K562 (cell line): Measurements from ENCODE around the gene BCL3. TPM values are rescaled to one million over a fixed set of nuclear protein-coding genes. Genes with fewer than 3 reads are reported as not detected.
A peak's percentile ranks its signal among the peaks of the same experiment; 100 is the strongest.

Experiments used
- ATAC-seq: fragments of 200-7000 bp; cut with Tn5 transposase; 3 replicates; pipeline ENCODE4 v1.9.1; 2020; ENCODE audit warnings: moderate library complexity
- BruUV-seq: library from RNA; stranded (reverse); fragments of 400-500 nt; replicated peaks from 2 replicates; lab custom pipeline; 2021; lab: Mats Ljungman, UMichigan
- CTCF ChIA-PET: fragments of 300-600 bp; formaldehyde crosslinking; extraction: SDS; loops from one replicate; lab custom pipeline; 2021; ENCODE audit warnings: low intra/inter-chr PET ratio; lab: Yijun Ruan, JAX
- POLR2A ChIA-PET: fragments of 300-600, 350-650 bp; sonication (Branson Sonifier 250); formaldehyde crosslinking; extraction: SDS; loops from one replicate; lab custom pipeline; 2021; ENCODE audit warnings: antibody characterized with exemption, inconsistent platforms; lab: Yijun Ruan, JAX
- DNase-seq, 4 experiments: peaks; one replicate each; pipeline versions ENCODE4 v3.0.0 to v3.0.0-alpha.2; 2011 to 2018; ENCODE audit warnings: low spot score in 3 of 4, mixed read lengths in 3 of 4; ENCODE audit errors: extremely low read depth in 1 of 4
- FAIRE-seq: peaks from 2 replicates; lab custom pipeline; 2011; peaks lifted over from hg19 to GRCh38; lab: Jason Lieb, UNC
- H2AFZ ChIP-seq: 2 replicates; pipeline ENCODE4 v1.6.0; 2011; ENCODE audit warnings: low read depth, low read length, control low read depth, inconsistent platforms
- H3K27ac ChIP-seq: fragments of 200-600 bp; 3 replicates; pipeline ENCODE4 v1.8.0; 2011; ENCODE audit warnings: low read depth, mild to moderate bottlenecking, control low read depth, inconsistent platforms, low read length, moderate library complexity, mixed read lengths; ENCODE audit errors: extremely low read depth
- H3K27me3 ChIP-seq, 2 experiments: fragments of 300-600 bp in 1 of 2; 2 replicates in 1 of 2; 3 replicates in 1 of 2; pipeline versions ENCODE4 v1.6.0 to v1.8.0; 2011; ENCODE audit warnings: inconsistent platforms in 2 of 2, low read length in 2 of 2, mild to moderate bottlenecking in 1 of 2, mixed read lengths in 1 of 2, moderate library complexity in 1 of 2; ENCODE audit not compliant: control insufficient read depth in 2 of 2, insufficient read depth in 2 of 2
- H3K36me3 ChIP-seq: fragments of 300-600 bp; 3 replicates; pipeline ENCODE4 v1.8.0; 2011; ENCODE audit warnings: mild to moderate bottlenecking, low read length, inconsistent platforms; ENCODE audit not compliant: control insufficient read depth, insufficient read depth
- H3K4me1 ChIP-seq, 2 experiments: fragments of 200-600 bp in 1 of 2; replicated peaks in 1 of 2; 2 replicates in 1 of 2; 3 replicates in 1 of 2; pipeline versions ENCODE4 v1.5.1 to v1.8.0; 2011; ENCODE audit warnings: inconsistent platforms in 2 of 2, low read length in 2 of 2, mild to moderate bottlenecking in 1 of 2, mixed read lengths in 1 of 2, moderate library complexity in 1 of 2; ENCODE audit not compliant: control insufficient read depth in 2 of 2, insufficient read depth in 2 of 2
- H3K4me2 ChIP-seq: 2 replicates; pipeline ENCODE4 v1.6.1; 2011; ENCODE audit warnings: low read length, control low read depth, inconsistent platforms, mixed read lengths; ENCODE audit not compliant: insufficient read depth
- H3K4me3 ChIP-seq: fragments of 200-600 bp; sonication (generic), shearing (Covaris generic); 2 replicates; pipeline ENCODE4 v1.5.1; 2016; ENCODE audit warnings: control low read depth, inconsistent platforms
- H3K79me2 ChIP-seq: fragments of 200-600 bp; 3 replicates; pipeline ENCODE4 v1.8.0; 2011; ENCODE audit warnings: low read length, inconsistent platforms; ENCODE audit not compliant: control insufficient read depth, insufficient read depth
- H3K9ac ChIP-seq, 2 experiments: 2 replicates each; pipeline versions ENCODE4 v1.6.0 to v1.6.1; 2011; ENCODE audit warnings: low read depth in 2 of 2, low read length in 2 of 2, control low read depth in 1 of 2, inconsistent platforms in 1 of 2, mild to moderate bottlenecking in 1 of 2, mixed read lengths in 1 of 2; ENCODE audit not compliant: insufficient read depth in 1 of 2
- H3K9me1 ChIP-seq: one replicate; pipeline ENCODE4 v1.6.0; 2011; ENCODE audit warnings: inconsistent platforms, mild to moderate bottlenecking, low read length, moderate library complexity; ENCODE audit not compliant: control insufficient read depth, insufficient read depth
- H3K9me3 ChIP-seq: replicated peaks from 2 replicates; pipeline ENCODE4 v1.5.1; 2011; ENCODE audit warnings: low read depth, low read length, inconsistent platforms; ENCODE audit not compliant: control insufficient read depth, insufficient read depth
- H4K20me1 ChIP-seq: replicated peaks from 2 replicates; pipeline ENCODE4 v1.6.1; 2011; ENCODE audit warnings: low read length, inconsistent platforms, mixed read lengths; ENCODE audit not compliant: control insufficient read depth, insufficient read depth
- GATAD2B ChIP-seq: fragments of 450-650 bp; IDR thresholded peaks from 2 replicates; pipeline ENCODE4 v1.6.1; 2017; ENCODE audit warnings: mild to moderate bottlenecking, borderline replicate concordance
- L3MBTL2 ChIP-seq: fragments of 450-650 bp; IDR thresholded peaks from 2 replicates; pipeline ENCODE4 v1.6.1; 2016; ENCODE audit warnings: mild to moderate bottlenecking, moderate library complexity
- MXI1 ChIP-seq: IDR thresholded peaks from 2 replicates; pipeline ENCODE4 v1.6.1; 2011; ENCODE audit warnings: low read depth, mild to moderate bottlenecking, improper control_type of control experiment, low read length
- NRF1 ChIP-seq, 2 experiments: fragments of 450-650 bp; IDR thresholded peaks in 1 of 2; conservative IDR thresholded peaks in 1 of 2; 2 replicates each; pipeline ENCODE4 v1.6.1; 2014; ENCODE audit warnings: mild to moderate bottlenecking in 2 of 2
- SMARCA4 ChIP-seq: fragments of 450-650 bp; IDR thresholded peaks from 2 replicates; pipeline ENCODE4 v1.6.1; 2016
- SOX6 ChIP-seq: fragments of 450-650 bp; IDR thresholded peaks from 2 replicates; pipeline ENCODE4 v1.6.1; 2014; ENCODE audit warnings: mild to moderate bottlenecking
- ZFP36 ChIP-seq: fragments of 150-350 bp; IDR thresholded peaks from 2 replicates; pipeline ENCODE4 v1.6.1; 2018; ENCODE audit warnings: low read length, low read depth; ENCODE audit not compliant: partially characterized antibody
- WGBS: fragments of 100-300 bp; shearing (Covaris generic); methylation state at CpG from one replicate; pipeline ENCODE4 v1.1.6; 2016; ENCODE audit warnings: low coverage, mixed read lengths; ENCODE audit not compliant: insufficient coverage; ENCODE audit errors: missing lambda C conversion rate; 5-methylcytosine and 5-hydroxymethylcytosine counted together
- in situ Hi-C: fragments of 300-500 bp; cut with MboI; formaldehyde crosslinking; loops from 4 replicates; pipeline ENCODE4 v1.15.0; 2018; ENCODE audit warnings: inconsistent platforms, mixed read lengths
- intact Hi-C: fragments of 100-400 bp; cut with micrococcal nuclease; formaldehyde crosslinking; loops from 2 replicates; pipeline ENCODE4 v1.14.2; 2022
- polyA plus RNA-seq, 8 experiments: library from polyadenylated mRNA; depleted of rRNA in 4 of 8; stranded (reverse) in 5 of 8; unstranded in 3 of 8; fragments of >200 nt; fragmentation: Nextera tagmentation in 2 of 8; fragmentation: Illumina TruSeq in 1 of 8; extraction: Ambion mirVana in 2 of 8; extraction: Trizol in 1 of 8; gene quantifications; 2 replicates each; pipeline versions ENCODE4 v1.2.1 to v1.2.3, GENCODE V29; 2011 to 2014; ENCODE audit warnings: inconsistent platforms in 1 of 8, missing spikeins in 1 of 8
- total RNA-seq, 7 experiments: library from RNA; depleted of rRNA in 6 of 7; stranded (reverse); fragments of >200 nt in 6 of 7; fragmentation: Illumina TruSeq in 2 of 7; extraction: Trizol in 2 of 7; gene quantifications; 2 replicates each; pipeline versions ENCODE4 v1.2.1 to v1.2.3, GENCODE V29; 2011 to 2021; ENCODE audit warnings: low replicate concordance in 1 of 7
- TF ChIP-seq, protein P1 (sequence below): fragments of 450-650 bp; IDR thresholded peaks from 2 replicates; pipeline ENCODE4 v1.6.1; 2016; ENCODE audit warnings: mild to moderate bottlenecking, moderate library complexity

The BCL3 gene
- total and polyA plus RNA-seq, 9 of the 15 experiments (the other 6 are each of a cell fraction or from before 2014, with no cell fraction given), result 0.03 to 2.4 (median 0.50) TPM; not detected in 1

DNA sequence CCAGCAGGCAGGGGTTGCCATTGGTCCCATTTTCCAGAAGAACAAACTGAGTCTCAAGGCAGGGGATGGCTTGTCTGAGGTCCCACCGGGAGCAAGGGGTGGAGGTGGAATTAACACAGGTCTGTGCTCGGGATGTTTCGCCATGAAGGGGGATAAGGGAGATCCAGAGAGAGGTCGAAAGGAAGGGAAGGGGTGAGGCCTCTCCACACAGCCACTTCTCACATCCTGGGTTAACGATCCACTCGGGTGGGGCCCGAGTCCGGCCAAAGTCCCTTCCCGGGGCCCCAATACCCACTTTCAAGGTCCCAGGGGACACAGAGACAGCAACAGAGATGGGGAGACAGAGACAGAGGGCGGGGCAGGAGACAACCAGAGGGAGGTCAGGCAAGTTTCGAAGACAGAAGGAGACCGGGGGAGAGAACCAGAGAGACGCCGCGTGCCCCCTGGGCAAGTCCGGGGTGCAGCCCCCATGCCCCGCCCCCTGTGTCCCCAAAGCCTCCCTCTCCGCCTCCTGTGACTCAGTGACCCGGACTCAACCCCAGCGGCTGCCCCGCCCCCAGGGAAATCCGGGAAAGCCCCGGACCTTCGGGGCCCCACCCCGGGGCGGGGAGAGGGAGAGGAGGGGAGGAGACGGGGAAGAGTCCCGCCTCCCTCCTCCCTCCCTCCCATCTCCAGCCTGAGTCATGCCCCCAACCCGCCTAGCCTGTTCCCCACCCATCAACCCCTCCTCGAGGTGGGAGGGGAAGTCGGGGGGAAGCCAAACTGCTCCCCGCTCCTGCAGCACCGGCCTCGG is 1.4 kb upstream of the BCL3 start:
- no peaks in the 10 kb centered on the region for H3K79me2 ChIP-seq
- 3% methylated on average over 19 of the region's 34 CpGs for WGBS
- peak overlapping the region; percentile 89 for H3K4me2 ChIP-seq
- peak; percentile 93 to 95 (median 94) for DNase-seq
- FAIRE-seq, result peak; percentile 97
- H3K4me3 ChIP-seq, result peak overlapping the region; percentile 45
- intact Hi-C loops (no loop called here), in situ Hi-C loops (no loop called here)
- H3K9ac ChIP-seq, result peak overlapping the region; percentile 2 to 88; a peak in 3 of 4 replicates
- H3K9me1 ChIP-seq, result no peaks in the 10 kb centered on the region
- peak; percentile 94 for ATAC-seq
- H2AFZ ChIP-seq, result peak overlapping the region; percentile 86
- peaks cover 12 to 38% of the 10 kb centered on the region in 2 experiments for H3K4me1 ChIP-seq
- no TSS peak for BruUV-seq
- no peaks in the 10 kb centered on the region for H4K20me1 ChIP-seq
- H3K36me3 ChIP-seq, result no peaks in the 10 kb centered on the region
- no peaks in the 10 kb centered on the region for H3K9me3 ChIP-seq
- ChIA-PET POLR2A (no interaction called here), CTCF (no interaction called here)
- H3K27ac ChIP-seq, result peak overlapping the region; percentile 58; the same call in 2 of the 3 replicates
- H3K27me3 ChIP-seq, result no peaks in the 10 kb centered on the region
- TF ChIP-seq GATAD2B (no peak), MXI1 (0 out of 2 replicates have a peak, but pooled peaks have one; percentile 17), ZFP36 (peak; percentile 94), NRF1 (conservative IDR thresholded peaks at IDR 0.05 in 1 of 2, IDR thresholded peaks at IDR 0.05 in 1 of 2) (peak in 1 of 2 experiments; percentile 43; a peak in 1 of 4 replicates), SMARCA4 (0 out of 2 replicates have a peak, but pooled peaks have one; percentile 13), SOX6 (peak; percentile 13; the same call in 1 of the 2 replicates), L3MBTL2 (peak; percentile 46; the same call in 1 of the 2 replicates)
- TF ChIP-seq, protein P1, sequence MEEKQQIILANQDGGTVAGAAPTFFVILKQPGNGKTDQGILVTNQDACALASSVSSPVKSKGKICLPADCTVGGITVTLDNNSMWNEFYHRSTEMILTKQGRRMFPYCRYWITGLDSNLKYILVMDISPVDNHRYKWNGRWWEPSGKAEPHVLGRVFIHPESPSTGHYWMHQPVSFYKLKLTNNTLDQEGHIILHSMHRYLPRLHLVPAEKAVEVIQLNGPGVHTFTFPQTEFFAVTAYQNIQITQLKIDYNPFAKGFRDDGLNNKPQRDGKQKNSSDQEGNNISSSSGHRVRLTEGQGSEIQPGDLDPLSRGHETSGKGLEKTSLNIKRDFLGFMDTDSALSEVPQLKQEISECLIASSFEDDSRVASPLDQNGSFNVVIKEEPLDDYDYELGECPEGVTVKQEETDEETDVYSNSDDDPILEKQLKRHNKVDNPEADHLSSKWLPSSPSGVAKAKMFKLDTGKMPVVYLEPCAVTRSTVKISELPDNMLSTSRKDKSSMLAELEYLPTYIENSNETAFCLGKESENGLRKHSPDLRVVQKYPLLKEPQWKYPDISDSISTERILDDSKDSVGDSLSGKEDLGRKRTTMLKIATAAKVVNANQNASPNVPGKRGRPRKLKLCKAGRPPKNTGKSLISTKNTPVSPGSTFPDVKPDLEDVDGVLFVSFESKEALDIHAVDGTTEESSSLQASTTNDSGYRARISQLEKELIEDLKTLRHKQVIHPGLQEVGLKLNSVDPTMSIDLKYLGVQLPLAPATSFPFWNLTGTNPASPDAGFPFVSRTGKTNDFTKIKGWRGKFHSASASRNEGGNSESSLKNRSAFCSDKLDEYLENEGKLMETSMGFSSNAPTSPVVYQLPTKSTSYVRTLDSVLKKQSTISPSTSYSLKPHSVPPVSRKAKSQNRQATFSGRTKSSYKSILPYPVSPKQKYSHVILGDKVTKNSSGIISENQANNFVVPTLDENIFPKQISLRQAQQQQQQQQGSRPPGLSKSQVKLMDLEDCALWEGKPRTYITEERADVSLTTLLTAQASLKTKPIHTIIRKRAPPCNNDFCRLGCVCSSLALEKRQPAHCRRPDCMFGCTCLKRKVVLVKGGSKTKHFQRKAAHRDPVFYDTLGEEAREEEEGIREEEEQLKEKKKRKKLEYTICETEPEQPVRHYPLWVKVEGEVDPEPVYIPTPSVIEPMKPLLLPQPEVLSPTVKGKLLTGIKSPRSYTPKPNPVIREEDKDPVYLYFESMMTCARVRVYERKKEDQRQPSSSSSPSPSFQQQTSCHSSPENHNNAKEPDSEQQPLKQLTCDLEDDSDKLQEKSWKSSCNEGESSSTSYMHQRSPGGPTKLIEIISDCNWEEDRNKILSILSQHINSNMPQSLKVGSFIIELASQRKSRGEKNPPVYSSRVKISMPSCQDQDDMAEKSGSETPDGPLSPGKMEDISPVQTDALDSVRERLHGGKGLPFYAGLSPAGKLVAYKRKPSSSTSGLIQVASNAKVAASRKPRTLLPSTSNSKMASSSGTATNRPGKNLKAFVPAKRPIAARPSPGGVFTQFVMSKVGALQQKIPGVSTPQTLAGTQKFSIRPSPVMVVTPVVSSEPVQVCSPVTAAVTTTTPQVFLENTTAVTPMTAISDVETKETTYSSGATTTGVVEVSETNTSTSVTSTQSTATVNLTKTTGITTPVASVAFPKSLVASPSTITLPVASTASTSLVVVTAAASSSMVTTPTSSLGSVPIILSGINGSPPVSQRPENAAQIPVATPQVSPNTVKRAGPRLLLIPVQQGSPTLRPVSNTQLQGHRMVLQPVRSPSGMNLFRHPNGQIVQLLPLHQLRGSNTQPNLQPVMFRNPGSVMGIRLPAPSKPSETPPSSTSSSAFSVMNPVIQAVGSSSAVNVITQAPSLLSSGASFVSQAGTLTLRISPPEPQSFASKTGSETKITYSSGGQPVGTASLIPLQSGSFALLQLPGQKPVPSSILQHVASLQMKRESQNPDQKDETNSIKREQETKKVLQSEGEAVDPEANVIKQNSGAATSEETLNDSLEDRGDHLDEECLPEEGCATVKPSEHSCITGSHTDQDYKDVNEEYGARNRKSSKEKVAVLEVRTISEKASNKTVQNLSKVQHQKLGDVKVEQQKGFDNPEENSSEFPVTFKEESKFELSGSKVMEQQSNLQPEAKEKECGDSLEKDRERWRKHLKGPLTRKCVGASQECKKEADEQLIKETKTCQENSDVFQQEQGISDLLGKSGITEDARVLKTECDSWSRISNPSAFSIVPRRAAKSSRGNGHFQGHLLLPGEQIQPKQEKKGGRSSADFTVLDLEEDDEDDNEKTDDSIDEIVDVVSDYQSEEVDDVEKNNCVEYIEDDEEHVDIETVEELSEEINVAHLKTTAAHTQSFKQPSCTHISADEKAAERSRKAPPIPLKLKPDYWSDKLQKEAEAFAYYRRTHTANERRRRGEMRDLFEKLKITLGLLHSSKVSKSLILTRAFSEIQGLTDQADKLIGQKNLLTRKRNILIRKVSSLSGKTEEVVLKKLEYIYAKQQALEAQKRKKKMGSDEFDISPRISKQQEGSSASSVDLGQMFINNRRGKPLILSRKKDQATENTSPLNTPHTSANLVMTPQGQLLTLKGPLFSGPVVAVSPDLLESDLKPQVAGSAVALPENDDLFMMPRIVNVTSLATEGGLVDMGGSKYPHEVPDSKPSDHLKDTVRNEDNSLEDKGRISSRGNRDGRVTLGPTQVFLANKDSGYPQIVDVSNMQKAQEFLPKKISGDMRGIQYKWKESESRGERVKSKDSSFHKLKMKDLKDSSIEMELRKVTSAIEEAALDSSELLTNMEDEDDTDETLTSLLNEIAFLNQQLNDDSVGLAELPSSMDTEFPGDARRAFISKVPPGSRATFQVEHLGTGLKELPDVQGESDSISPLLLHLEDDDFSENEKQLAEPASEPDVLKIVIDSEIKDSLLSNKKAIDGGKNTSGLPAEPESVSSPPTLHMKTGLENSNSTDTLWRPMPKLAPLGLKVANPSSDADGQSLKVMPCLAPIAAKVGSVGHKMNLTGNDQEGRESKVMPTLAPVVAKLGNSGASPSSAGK, result peak; percentile 40
